Endothelial cell of umbilical vein (primary cell): ENCODE results near the gene FAM13B.

ENCODE experiments used
- CTCF ChIP-seq, 2 donors: IDR thresholded peaks; 1 replicate in 1 of 2; 2 replicates in 1 of 2; pipeline ENCODE4 v1.5.1; 2011; ENCODE audit warnings: low read length in 2 of 2, mild to moderate bottlenecking in 2 of 2, moderate library complexity in 2 of 2, control low read depth in 1 of 2, inconsistent platforms in 1 of 2, low read depth in 1 of 2; ENCODE audit not compliant: insufficient read depth in 1 of 2; ENCODE audit errors: extremely low read depth in 1 of 2
- EZH2 ChIP-seq: IDR thresholded peaks from 2 replicates; pipeline ENCODE4 v1.6.1; 2012; ENCODE audit warnings: borderline replicate concordance, low read depth, mild to moderate bottlenecking, moderate library complexity, low read length, inconsistent platforms; ENCODE audit not compliant: severe bottlenecking
- POLR2AphosphoS5 ChIP-seq: IDR thresholded peaks from 2 replicates; pipeline ENCODE4 v1.6.1; 2012; ENCODE audit warnings: low read depth, mild to moderate bottlenecking, control low read depth, low read length, moderate library complexity; ENCODE audit not compliant: insufficient read depth

GRCh38 chr5:137890845-137891244 is 142.0 kb downstream of the FAM13B start:
- TF ChIP-seq POLR2AphosphoS5 (no peak), CTCF (IDR thresholded peaks at IDR 0.05; ENCODE audit: extremely low read depth in 1 of 2, insufficient read depth in 1 of 2, low read depth in 1 of 2, low read length in 2 of 2) (no peak), EZH2 (no peak)
